CD4-positive, alpha-beta T cell treated with Interleukin-17A for 4 hours (primary cell): ENCODE results near the gene MAEL.
A peak's percentile ranks its signal among the peaks of the same experiment; 100 is the strongest.

Source experiments
- DNase-seq: peaks from one replicate; pipeline ENCODE4 v3.0.0-alpha.2; 2020; ENCODE audit warnings: mixed read lengths

Gene MAEL

DNA sequence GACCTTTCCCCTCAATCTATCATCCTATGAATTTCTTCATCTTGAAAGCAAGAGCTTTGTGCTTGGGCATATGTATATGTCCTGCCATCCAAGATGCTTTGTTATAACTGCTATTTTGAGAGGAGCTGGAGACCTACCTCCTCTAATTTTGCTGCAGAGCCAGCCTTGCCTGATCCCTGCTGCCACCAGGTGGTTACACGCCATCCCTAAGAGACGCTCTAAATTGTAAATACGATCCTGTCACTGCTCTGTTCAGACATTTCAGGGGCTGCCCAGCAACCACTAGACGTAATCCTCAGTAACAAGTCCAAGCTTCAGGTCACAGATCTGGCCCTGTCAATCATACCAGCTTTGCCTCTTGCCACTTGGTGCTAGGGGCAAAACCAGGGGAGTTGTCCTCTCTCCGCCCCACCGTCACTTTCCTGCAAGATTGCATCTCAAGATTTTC is 68.2 kb downstream of the MAEL start:
- DNase-seq, result no peak

DNA sequence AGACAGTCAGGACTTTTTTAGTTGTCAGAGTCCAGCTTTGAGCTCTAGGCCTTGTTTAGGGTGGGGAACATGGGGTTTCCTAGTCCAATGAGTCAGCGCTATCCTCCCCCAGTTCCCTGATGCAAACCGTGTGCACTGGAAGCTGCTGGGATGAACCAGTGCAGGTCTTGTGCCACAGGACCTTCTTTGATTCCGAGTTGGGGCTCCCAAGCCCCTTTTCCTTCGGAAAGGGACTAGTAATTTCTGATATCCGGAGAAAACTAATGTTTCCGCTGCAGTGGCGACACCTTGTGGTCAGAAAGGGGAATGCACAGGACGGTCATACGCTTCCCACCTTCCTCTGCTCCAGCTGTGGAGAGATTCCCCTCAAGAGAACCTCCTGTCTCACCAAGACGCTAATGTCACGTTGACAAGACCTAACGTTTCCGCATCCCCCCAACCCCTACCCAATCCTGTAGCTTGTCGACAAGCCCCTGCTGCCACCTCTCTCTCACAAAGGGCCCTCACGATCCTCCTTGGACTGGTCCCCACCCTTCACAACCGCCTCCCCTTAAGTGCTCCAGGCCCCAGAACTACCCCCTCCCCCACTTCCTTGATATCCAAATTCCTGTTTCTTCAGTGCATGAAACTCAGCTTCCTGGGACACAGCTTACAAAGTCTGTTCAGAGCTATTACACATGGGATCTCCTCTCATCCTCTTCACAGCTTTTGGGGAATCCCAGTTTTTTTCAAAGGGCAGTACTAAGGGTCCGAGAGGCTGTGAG is 70.1 kb downstream of the MAEL start:
- DNase-seq, result peak; percentile 80

DNA sequence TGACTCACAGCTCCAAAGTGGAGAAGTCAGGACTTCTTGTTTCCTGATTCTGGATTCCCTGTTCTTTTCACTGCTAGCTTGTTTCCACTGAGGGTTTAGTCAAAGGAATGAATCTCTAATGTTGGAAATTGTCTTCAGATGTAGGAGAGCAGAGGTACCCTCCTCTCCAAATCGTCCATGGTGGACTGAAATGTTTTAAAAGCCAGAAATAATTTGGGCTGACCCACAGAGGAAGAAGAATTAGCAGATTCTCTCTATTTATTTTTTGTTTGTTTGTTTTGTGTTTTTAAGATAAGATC is 70.7 kb downstream of the MAEL start:
- DNase-seq, result no peak

DNA sequence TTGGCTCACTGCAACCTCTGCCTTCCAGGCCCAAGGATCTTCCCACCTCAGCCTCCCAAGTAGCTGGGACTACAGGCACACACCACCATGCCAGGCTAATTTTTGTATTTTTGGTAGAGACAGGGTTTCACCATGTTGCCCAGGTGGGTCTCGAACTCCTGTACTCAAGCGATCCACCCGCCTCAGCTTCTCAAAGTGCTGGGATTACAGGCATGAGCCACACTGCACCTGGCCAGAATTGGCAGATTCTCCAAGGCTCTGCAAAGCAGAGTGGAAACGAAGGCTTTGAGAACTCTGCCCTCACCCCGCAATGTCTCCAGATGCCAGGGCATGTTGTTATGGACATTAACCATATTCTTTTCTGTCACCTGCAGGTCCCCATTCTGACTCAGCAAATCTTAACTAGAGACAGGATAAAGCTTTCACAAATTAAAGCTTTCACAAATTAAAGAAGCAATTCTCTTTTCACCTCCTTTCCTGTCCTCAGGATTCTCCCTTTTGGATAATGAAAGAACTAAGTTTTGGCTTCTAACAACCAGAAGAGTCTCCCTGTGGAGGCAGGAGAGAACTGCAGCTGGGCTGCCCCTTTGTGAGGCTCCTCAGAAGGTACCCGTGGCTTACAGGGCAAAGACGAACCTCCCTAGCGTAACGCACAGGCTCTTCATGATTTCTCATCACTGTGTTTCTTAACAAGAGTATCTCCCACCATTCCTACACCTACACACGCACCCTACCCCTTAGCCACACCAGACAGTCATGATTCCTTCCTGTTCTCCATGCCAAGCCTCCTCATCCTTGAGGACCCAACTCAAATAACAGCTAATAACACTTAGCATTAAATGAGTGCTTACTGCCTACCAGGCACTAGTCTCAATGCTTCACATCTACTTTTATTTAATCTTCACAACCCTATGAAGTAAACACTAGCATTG is 71.3 kb downstream of the MAEL start:
- DNase-seq, result no peak

DNA sequence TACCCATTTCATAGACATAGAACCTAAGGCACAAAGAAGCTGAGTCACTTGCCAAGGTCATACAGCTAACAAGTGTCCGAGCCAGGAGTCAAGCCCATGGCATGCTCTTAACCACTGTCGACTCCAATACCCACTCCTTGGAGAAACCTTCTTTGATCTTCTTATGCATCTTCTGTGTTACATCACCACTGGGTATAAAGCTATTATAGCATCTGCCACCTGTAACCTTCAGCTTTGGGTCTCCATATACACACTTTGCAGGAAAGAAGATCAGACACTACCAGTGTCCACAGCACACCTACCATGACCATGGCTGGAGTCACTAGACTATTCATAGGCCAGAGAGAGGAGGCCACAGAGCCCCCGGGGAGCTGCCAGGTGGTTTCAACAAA is 72.0 kb downstream of the MAEL start:
- no peak for DNase-seq

DNA sequence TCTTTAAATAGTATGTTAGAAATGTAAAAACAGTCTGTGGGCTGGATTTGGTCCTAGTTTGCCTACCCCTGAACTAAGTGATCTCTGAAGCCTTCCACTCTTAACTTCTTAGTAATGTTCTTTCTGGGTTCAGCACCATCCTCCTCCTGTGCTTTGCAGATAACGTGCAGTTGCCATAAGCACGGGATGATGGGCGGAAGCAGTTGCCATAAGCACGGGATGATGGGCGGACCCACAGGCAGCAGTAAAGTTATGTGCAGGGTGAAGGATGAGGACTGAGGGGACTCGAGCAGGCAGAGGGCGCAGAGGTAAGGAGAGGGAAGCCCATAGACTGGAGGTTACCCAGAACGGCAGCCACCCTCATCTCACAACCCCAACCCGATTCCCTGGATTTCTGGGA is 75.5 kb downstream of the MAEL start:
- DNase-seq, result no peak

DNA sequence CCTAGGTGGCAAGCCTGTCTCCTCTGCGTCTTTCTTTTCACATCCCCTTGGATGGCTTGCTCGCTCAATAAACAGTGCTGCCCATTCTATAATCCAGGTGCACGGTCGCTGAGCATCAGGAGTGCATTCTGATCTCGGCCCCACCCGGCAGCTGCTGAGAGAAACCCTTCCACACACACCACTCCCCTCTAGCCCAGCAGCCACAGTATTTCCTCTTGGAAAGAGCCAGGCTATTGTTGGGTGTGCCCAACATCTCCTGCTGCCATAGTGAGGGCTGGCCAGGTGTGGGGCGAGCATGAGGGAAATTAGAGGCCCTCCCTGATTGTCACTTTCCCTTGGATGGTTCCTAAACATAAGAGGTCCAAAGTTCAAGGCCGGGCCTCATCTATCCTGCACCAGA is 76.4 kb downstream of the MAEL start:
- no peak for DNase-seq

DNA sequence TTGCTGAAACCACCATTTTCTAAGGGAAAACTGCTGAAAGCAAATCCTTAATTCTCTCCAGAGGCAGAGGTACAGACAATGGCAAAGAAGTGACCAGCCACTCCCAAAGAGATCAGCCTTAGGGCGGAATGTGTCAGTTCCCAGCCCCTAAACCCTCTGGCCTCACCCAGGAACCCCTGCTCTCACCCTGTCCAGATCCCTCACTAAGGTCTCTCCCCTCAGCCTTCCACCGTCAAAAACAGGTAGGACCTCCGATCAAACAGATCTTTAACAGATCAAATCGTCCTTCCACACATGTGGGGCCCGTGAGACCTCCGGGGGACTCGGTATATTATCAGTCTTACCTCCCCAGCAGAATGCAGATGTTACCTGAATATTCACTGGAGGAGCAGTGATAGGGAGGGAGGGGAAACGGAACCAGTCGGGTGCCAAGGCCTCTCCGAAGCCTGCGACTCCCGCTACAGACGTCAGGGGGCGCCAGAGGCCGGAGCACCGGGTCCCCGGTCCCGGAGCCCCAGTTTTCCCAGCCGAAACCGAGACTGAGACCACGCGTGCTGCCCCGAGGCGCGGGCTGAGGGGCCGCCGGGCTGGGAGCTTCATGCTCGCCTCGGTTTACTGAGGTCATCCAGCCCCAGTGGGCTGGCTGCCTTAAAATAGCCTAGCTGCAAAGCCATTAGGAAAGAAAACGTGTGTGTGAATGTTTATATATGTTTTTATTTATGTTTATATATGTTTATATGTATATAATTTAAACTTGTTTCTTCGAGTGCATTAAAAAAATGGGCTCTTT is 77.4 kb downstream of the MAEL start:
- peak; percentile 88 for DNase-seq

DNA sequence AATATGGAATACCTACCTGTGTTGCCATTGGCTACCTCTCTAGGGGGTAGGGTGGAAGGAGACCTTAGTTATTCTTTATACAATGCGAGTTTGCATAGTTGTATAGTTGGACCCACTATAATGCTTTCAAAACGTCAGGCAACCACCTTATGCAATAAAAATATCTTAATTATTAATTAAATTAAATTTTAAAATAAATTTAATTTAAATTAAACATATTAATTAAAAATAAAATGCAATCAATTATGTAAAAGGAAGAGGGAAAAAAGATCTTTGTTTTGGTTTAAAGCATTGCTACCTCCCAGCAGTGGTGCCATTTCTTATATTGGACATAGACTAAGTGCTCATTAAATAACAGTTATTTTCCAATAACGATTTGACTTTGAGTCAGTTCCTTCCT is 78.8 kb downstream of the MAEL start:
- DNase-seq, result no peak

DNA sequence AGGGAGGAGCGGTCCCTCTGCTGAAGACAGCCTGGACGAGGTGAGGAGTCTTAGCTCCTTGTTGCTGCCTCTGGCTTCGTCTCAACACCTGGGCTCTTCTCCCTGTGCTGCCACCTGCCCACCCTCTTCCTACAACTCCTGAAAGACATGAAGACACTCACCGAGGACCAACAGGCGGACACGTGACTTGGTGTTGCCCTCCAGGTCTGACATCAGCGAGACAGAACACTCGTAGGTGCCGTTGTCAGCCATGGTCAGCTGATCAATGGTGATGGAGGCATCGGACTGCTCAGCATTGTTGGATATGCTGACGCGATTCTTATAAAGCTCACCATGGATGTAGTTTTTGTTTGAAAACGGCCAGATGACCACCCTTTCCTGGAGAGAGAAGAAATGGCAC is 79.7 kb downstream of the MAEL start:
- no peak for DNase-seq

DNA sequence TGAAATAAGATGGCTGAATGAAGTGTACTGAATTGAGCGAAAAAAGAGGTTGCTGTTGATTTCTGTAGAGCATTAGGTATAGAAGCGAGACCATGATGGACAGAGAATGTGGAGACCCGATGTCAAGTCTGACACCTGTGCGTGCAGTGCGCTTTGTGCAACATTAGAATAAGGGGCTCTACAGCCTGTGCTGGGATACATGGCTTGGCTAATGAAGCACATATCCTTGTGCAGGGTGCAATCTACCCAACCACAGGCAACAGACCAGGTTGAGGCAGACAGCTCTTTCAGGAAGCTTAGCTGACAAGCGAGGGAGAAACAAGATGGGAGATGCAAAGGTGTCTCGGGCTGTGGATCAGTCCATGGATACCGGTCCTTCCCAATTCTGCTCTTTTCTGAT is 82.2 kb downstream of the MAEL start:
- DNase-seq, result no peak
